Stimulated activated CD8-positive, alpha-beta memory T cell treated with anti-CD3 and anti-CD28 coated beads, Interleukin-12 subunit alpha, Interleukin-12 subunit beta, amount 100 ng/mL, for 4 hours (primary cell): ENCODE data around the gene C10orf62.

Source experiments
- DNase-seq: peaks from one replicate; pipeline ENCODE4 v3.0.0-alpha.2; 2020; ENCODE audit warnings: low read depth

C10orf62 gene

GRCh38 chr10:97587183-97587582, 2.3 kb upstream of the C10orf62 start:
- no peak for DNase-seq

GRCh38 chr10:97590082-97590747, 694 bp downstream of the C10orf62 start:
- DNase-seq = no peak

GRCh38 chr10:97590748-97591495, 1.4 kb downstream of the C10orf62 start:
- DNase-seq = no peak

GRCh38 chr10:97593421-97593820, 3.9 kb downstream of the C10orf62 start:
- DNase-seq = no peak

GRCh38 chr10:97596101-97597082, 6.9 kb downstream of the C10orf62 start:
- DNase-seq = no peak

GRCh38 chr10:97597778-97598177, 8.3 kb downstream of the C10orf62 start:
- DNase-seq = no peak

GRCh38 chr10:97598407-97599271, 9.1 kb downstream of the C10orf62 start:
- no peak for DNase-seq

GRCh38 chr10:97599272-97599619, 9.7 kb downstream of the C10orf62 start:
- no peak for DNase-seq

- DNase-seq = no peak
These were observed 11.1 kb downstream of the C10orf62 start for GRCh38 chr10:97600616-97601015.

GRCh38 chr10:97601268-97602215, 12.0 kb downstream of the C10orf62 start:
- no peak for DNase-seq

GRCh38 chr10:97607095-97607636, 17.6 kb downstream of the C10orf62 start:
- DNase-seq = no peak

GRCh38 chr10:97608991-97609561, 19.6 kb downstream of the C10orf62 start:
- no peak for DNase-seq

GRCh38 chr10:97611473-97611872, 22.0 kb downstream of the C10orf62 start:
- DNase-seq = no peak

- no peak for DNase-seq
These were observed 22.9 kb downstream of the C10orf62 start for GRCh38 chr10:97612386-97612785.

GRCh38 chr10:97618285-97618684, 28.8 kb downstream of the C10orf62 start:
- DNase-seq = no peak

GRCh38 chr10:97618733-97619132, 29.2 kb downstream of the C10orf62 start:
- no peak for DNase-seq

- no peak for DNase-seq
These were observed 33.8 kb downstream of the C10orf62 start for GRCh38 chr10:97623277-97623676.

GRCh38 chr10:97627731-97628130, 38.2 kb downstream of the C10orf62 start:
- DNase-seq = no peak

- no peak for DNase-seq
These were observed 38.7 kb downstream of the C10orf62 start for GRCh38 chr10:97628228-97628627.

- DNase-seq = no peak
These were observed 39.8 kb downstream of the C10orf62 start for GRCh38 chr10:97629289-97629688.
